ENCODE measurements around the gene LRP11. TPM values are rescaled to one million over a fixed set of nuclear protein-coding genes. Genes with fewer than 3 reads are reported as not detected.

LRP11 gene
- total and polyA plus RNA-seq, 9 of the 15 experiments (the other 6 are each of a cell fraction or from before 2014, with no cell fraction given), result 0.51 to 3.5 (median 2.4) TPM

- TF ChIP-seq, protein P1, sequence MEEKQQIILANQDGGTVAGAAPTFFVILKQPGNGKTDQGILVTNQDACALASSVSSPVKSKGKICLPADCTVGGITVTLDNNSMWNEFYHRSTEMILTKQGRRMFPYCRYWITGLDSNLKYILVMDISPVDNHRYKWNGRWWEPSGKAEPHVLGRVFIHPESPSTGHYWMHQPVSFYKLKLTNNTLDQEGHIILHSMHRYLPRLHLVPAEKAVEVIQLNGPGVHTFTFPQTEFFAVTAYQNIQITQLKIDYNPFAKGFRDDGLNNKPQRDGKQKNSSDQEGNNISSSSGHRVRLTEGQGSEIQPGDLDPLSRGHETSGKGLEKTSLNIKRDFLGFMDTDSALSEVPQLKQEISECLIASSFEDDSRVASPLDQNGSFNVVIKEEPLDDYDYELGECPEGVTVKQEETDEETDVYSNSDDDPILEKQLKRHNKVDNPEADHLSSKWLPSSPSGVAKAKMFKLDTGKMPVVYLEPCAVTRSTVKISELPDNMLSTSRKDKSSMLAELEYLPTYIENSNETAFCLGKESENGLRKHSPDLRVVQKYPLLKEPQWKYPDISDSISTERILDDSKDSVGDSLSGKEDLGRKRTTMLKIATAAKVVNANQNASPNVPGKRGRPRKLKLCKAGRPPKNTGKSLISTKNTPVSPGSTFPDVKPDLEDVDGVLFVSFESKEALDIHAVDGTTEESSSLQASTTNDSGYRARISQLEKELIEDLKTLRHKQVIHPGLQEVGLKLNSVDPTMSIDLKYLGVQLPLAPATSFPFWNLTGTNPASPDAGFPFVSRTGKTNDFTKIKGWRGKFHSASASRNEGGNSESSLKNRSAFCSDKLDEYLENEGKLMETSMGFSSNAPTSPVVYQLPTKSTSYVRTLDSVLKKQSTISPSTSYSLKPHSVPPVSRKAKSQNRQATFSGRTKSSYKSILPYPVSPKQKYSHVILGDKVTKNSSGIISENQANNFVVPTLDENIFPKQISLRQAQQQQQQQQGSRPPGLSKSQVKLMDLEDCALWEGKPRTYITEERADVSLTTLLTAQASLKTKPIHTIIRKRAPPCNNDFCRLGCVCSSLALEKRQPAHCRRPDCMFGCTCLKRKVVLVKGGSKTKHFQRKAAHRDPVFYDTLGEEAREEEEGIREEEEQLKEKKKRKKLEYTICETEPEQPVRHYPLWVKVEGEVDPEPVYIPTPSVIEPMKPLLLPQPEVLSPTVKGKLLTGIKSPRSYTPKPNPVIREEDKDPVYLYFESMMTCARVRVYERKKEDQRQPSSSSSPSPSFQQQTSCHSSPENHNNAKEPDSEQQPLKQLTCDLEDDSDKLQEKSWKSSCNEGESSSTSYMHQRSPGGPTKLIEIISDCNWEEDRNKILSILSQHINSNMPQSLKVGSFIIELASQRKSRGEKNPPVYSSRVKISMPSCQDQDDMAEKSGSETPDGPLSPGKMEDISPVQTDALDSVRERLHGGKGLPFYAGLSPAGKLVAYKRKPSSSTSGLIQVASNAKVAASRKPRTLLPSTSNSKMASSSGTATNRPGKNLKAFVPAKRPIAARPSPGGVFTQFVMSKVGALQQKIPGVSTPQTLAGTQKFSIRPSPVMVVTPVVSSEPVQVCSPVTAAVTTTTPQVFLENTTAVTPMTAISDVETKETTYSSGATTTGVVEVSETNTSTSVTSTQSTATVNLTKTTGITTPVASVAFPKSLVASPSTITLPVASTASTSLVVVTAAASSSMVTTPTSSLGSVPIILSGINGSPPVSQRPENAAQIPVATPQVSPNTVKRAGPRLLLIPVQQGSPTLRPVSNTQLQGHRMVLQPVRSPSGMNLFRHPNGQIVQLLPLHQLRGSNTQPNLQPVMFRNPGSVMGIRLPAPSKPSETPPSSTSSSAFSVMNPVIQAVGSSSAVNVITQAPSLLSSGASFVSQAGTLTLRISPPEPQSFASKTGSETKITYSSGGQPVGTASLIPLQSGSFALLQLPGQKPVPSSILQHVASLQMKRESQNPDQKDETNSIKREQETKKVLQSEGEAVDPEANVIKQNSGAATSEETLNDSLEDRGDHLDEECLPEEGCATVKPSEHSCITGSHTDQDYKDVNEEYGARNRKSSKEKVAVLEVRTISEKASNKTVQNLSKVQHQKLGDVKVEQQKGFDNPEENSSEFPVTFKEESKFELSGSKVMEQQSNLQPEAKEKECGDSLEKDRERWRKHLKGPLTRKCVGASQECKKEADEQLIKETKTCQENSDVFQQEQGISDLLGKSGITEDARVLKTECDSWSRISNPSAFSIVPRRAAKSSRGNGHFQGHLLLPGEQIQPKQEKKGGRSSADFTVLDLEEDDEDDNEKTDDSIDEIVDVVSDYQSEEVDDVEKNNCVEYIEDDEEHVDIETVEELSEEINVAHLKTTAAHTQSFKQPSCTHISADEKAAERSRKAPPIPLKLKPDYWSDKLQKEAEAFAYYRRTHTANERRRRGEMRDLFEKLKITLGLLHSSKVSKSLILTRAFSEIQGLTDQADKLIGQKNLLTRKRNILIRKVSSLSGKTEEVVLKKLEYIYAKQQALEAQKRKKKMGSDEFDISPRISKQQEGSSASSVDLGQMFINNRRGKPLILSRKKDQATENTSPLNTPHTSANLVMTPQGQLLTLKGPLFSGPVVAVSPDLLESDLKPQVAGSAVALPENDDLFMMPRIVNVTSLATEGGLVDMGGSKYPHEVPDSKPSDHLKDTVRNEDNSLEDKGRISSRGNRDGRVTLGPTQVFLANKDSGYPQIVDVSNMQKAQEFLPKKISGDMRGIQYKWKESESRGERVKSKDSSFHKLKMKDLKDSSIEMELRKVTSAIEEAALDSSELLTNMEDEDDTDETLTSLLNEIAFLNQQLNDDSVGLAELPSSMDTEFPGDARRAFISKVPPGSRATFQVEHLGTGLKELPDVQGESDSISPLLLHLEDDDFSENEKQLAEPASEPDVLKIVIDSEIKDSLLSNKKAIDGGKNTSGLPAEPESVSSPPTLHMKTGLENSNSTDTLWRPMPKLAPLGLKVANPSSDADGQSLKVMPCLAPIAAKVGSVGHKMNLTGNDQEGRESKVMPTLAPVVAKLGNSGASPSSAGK (IDR thresholded peaks at IDR 0.05), result no peak
- TF ChIP-seq PKNOX1 (IDR thresholded peaks at IDR 0.05), result 0 out of 2 replicates have a peak, but pooled peaks have one; percentile 12
- no peak for TF ChIP-seq E2F1 (CRISPR knock-in tag; IDR thresholded peaks at IDR 0.05)
- no peak for TF ChIP-seq LEF1 (IDR thresholded peaks at IDR 0.05)
- no peak for TF ChIP-seq ZNF41 (CRISPR knock-in tag; conservative IDR thresholded peaks at IDR 0.05)
- TF ChIP-seq MCM7 (IDR thresholded peaks at IDR 0.05), result no peak
Observed at GRCh38 chr6:149889326-149889725, 25.2 kb upstream of the LRP11 start (continued).
